ENCODE measurements around the gene PTPRE.

- TF ChIP-seq, protein P1, sequence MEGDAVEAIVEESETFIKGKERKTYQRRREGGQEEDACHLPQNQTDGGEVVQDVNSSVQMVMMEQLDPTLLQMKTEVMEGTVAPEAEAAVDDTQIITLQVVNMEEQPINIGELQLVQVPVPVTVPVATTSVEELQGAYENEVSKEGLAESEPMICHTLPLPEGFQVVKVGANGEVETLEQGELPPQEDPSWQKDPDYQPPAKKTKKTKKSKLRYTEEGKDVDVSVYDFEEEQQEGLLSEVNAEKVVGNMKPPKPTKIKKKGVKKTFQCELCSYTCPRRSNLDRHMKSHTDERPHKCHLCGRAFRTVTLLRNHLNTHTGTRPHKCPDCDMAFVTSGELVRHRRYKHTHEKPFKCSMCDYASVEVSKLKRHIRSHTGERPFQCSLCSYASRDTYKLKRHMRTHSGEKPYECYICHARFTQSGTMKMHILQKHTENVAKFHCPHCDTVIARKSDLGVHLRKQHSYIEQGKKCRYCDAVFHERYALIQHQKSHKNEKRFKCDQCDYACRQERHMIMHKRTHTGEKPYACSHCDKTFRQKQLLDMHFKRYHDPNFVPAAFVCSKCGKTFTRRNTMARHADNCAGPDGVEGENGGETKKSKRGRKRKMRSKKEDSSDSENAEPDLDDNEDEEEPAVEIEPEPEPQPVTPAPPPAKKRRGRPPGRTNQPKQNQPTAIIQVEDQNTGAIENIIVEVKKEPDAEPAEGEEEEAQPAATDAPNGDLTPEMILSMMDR (optimal IDR thresholded peaks at IDR 0.05 in 1 of 3, IDR thresholded peaks at IDR 0.05 in 1 of 3, conservative IDR thresholded peaks at IDR 0.05 in 1 of 3; ENCODE audit: extremely low read depth in 1 of 3, insufficient read depth in 2 of 3, low read length in 3 of 3), result no peak
- no peak for TF ChIP-seq EZH2 (IDR thresholded peaks at IDR 0.05; ENCODE audit: low read length)
These were observed 32.0 kb upstream of the PTPRE start for GRCh38 chr10:127874671-127875448.

Measured in keratinocyte (primary cell).